OCI-LY3 (cell line): Measurements from ENCODE around the gene ADAMTS3.

Source experiments
- H2AFZ ChIP-seq: fragments of 200-600, 300-600 bp; shearing (Covaris generic); 2 replicates; pipeline ENCODE4 v1.6.0; 2014; ENCODE audit warnings: antibody characterized with exemption, low read depth, low read length
- H3K27ac ChIP-seq: fragments of 200-600, 300-600 bp; sonication (generic); 2 replicates; pipeline ENCODE4 v1.5.1; 2014; ENCODE audit warnings: mild to moderate bottlenecking, low read length, moderate library complexity, mixed read lengths
- H3K27me3 ChIP-seq: fragments of 200-600, 300-600 bp; sonication (generic); 2 replicates; pipeline ENCODE4 v1.6.1; 2014; ENCODE audit warnings: low read depth, low read length, mixed read lengths
- H3K36me3 ChIP-seq: fragments of 200-600, 300-600 bp; sonication (generic); replicated peaks from 2 replicates; pipeline ENCODE3; 2014; ENCODE audit warnings: low read depth, low read length, mixed read lengths
- H3K4me1 ChIP-seq: fragments of 300-600, 200-600 bp; sonication (generic); 2 replicates; pipeline ENCODE4 v1.6.1; 2014; ENCODE audit warnings: low read length, mixed read lengths
- H3K4me2 ChIP-seq: fragments of 200-600, 300-600 bp; sonication (generic); 2 replicates; pipeline ENCODE4 v1.6.1; 2014; ENCODE audit warnings: low read length, mixed read lengths
- H3K4me3 ChIP-seq: fragments of 300-600, 200-600 bp; sonication (generic); 2 replicates; pipeline ENCODE4 v1.5.1; 2014; ENCODE audit warnings: antibody characterized with exemption, mild to moderate bottlenecking, low read length, moderate library complexity
- H3K79me2 ChIP-seq: fragments of 300-600, 200-600 bp; shearing (Covaris generic); 2 replicates; pipeline ENCODE4 v1.6.1; 2014; ENCODE audit warnings: mild to moderate bottlenecking, low read length, mixed read lengths
- H3K9ac ChIP-seq: fragments of 300-600, 200-600 bp; shearing (Covaris generic); 2 replicates; pipeline ENCODE4 v1.6.0; 2014; ENCODE audit warnings: mild to moderate bottlenecking, low read length, moderate library complexity
- H3K9me3 ChIP-seq: fragments of 200-600, 300-600 bp; shearing (Covaris generic); 2 replicates; pipeline ENCODE4 v1.6.1; 2014; ENCODE audit warnings: low read length, mixed read lengths; ENCODE audit not compliant: insufficient read depth
- H4K20me1 ChIP-seq: fragments of 200-600, 300-600 bp; sonication (generic); 2 replicates; pipeline ENCODE4 v1.6.1; 2016; ENCODE audit warnings: low read length, mixed read lengths; ENCODE audit not compliant: insufficient read depth
- EZH2phosphoT487 ChIP-seq: fragments of 200-600 bp; shearing (Covaris generic); IDR thresholded peaks from 2 replicates; pipeline ENCODE4 v1.6.1; 2018; ENCODE audit warnings: antibody characterized with exemption, mixed run types, low read depth
- TF ChIP-seq, protein P1 (sequence below): fragments of 200-600, 300-600 bp; sonication (generic); IDR thresholded peaks from 2 replicates; pipeline ENCODE4 v1.5.1; 2014; ENCODE audit warnings: antibody characterized with exemption, low read length, low read depth

ADAMTS3 gene

DNA sequence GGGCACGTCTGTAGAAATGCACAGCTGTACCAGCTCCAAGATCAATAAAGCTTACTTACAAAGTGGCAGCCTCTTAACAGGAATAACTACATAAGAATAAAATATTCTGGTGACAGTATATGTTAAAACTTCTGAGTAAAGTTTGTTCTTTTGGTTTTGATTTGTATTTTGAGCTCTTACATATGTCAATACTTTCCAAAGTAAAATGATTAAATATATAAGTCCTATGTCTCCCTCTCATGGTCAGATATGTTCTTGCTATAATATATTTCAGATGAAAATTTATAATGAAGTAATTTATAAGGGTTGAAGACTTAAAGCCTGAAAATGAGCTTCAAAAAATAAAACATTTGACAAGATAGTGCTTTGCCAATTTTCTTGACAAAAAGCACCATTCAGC is 282.8 kb downstream of the ADAMTS3 start:
- no peak overlapping the region for H3K27ac ChIP-seq
- peak overlapping the region; percentile 16; the same call in 1 of the 2 replicates for H3K9ac ChIP-seq

DNA sequence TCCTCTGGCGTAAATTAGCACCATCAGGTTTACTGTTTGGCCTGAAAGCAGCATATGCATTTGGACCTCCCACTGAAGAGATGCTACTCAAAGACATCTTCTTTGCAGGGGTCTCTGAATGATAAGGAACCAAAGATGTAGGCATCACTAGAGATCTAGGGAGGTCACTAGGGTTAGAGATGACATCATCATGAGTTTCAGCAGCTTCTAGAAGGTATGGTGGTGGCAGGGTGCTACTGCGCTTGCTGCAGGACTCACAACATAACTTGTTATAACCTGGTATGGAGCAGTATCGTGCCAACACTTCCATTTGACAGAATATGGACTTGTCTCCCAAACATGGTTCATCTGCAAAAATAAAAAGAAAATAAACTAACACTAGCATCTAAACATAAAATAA is 285.7 kb downstream of the ADAMTS3 start:
- Histone ChIP-seq H3K4me2 (no peak overlapping the region), H3K4me3 (no peak overlapping the region), H3K27ac (no peak overlapping the region), H3K9ac (no peak overlapping the region), H3K36me3 (no peaks in the 10 kb centered on the region), H4K20me1 (no peaks in the 10 kb centered on the region), H2AFZ (0 out of 2 replicates have a peak overlapping the region, but pooled peaks have one; percentile 14), H3K4me1 (peaks cover 34% of the 10 kb centered on the region), H3K9me3 (no peaks in the 10 kb centered on the region), H3K79me2 (no peaks in the 10 kb centered on the region), H3K27me3 (no peaks in the 10 kb centered on the region)
- no peak for TF ChIP-seq EZH2phosphoT487
- TF ChIP-seq, protein P1, sequence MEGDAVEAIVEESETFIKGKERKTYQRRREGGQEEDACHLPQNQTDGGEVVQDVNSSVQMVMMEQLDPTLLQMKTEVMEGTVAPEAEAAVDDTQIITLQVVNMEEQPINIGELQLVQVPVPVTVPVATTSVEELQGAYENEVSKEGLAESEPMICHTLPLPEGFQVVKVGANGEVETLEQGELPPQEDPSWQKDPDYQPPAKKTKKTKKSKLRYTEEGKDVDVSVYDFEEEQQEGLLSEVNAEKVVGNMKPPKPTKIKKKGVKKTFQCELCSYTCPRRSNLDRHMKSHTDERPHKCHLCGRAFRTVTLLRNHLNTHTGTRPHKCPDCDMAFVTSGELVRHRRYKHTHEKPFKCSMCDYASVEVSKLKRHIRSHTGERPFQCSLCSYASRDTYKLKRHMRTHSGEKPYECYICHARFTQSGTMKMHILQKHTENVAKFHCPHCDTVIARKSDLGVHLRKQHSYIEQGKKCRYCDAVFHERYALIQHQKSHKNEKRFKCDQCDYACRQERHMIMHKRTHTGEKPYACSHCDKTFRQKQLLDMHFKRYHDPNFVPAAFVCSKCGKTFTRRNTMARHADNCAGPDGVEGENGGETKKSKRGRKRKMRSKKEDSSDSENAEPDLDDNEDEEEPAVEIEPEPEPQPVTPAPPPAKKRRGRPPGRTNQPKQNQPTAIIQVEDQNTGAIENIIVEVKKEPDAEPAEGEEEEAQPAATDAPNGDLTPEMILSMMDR: no peak

More for the DNA sequence above, 282.8 kb downstream of the ADAMTS3 start:
- peak overlapping the region; percentile 42 for H3K4me2 ChIP-seq
- H3K9me3 ChIP-seq: no peaks in the 10 kb centered on the region
- no peaks in the 10 kb centered on the region for H4K20me1 ChIP-seq
- no peak overlapping the region for H3K4me3 ChIP-seq
- no peaks in the 10 kb centered on the region for H3K36me3 ChIP-seq
- H2AFZ ChIP-seq: peak overlapping the region; percentile 99
- TF ChIP-seq, protein P1: peak; percentile 65
- TF ChIP-seq EZH2phosphoT487: no peak
- H3K4me1 ChIP-seq: peaks cover 24% of the 10 kb centered on the region
- no peaks in the 10 kb centered on the region for H3K79me2 ChIP-seq
- H3K27me3 ChIP-seq: no peaks in the 10 kb centered on the region

DNA sequence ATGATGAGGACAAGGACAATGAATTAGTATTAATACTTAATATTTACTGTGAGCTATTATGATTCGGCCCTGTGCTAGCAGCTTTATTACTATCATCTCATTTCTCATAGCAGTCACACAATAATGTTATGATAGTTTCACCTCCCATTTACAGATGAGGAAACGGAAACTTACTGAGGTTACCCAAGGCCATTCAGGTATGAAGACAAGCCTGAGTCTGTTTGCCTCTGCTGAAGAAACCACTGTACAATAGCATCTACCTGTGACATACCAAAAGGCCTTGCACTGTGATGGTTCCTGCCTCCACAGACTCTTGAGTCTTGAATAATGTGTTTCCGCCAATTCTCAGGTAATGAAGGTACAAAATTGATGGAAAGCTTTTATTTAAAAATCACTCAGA is 288.8 kb downstream of the ADAMTS3 start:
- Histone ChIP-seq H3K36me3 (no peaks in the 10 kb centered on the region), H3K9ac (no peak overlapping the region), H3K4me2 (no peak overlapping the region), H4K20me1 (no peaks in the 10 kb centered on the region), H3K9me3 (no peaks in the 10 kb centered on the region), H3K4me1 (peaks cover 19% of the 10 kb centered on the region), H3K27ac (no peak overlapping the region), H3K79me2 (no peaks in the 10 kb centered on the region), H3K4me3 (no peak overlapping the region), H3K27me3 (no peaks in the 10 kb centered on the region), H2AFZ (no peak overlapping the region; the same call in 1 of the 2 replicates)
- TF ChIP-seq, protein P1: no peak
- no peak for TF ChIP-seq EZH2phosphoT487

DNA sequence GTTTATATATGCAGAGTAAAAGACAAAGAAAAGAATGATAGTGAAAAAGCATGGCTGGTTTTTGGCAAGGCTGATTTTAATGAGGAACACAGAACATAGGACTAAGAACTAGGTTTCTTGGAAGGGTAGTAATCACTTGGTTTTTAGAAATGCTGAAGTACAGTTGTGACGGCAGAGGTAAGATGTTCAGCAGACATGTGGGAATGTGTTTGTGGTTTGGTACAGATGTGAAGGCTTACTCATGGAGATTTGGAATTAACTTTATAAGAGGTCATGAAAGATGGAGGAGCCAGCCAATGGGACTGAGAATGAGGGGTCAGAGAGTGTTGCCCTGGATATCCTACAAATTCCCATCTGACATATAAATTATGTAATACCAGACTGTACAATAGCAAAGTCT is 293.6 kb downstream of the ADAMTS3 start:
- Histone ChIP-seq H3K4me2 (no peak overlapping the region), H3K27me3 (no peaks in the 10 kb centered on the region), H3K36me3 (peaks cover 11% of the 10 kb centered on the region), H3K4me1 (peaks cover 7% of the 10 kb centered on the region), H2AFZ (no peak overlapping the region), H3K79me2 (no peaks in the 10 kb centered on the region), H3K27ac (no peak overlapping the region), H4K20me1 (no peaks in the 10 kb centered on the region), H3K9me3 (peaks cover 19% of the 10 kb centered on the region), H3K9ac (no peak overlapping the region), H3K4me3 (no peak overlapping the region)
- TF ChIP-seq EZH2phosphoT487: no peak
- TF ChIP-seq, protein P1: no peak
